Measurements from ENCODE around the gene PRRX2.
A peak's percentile ranks its signal among the peaks of the same experiment; 100 is the strongest.
"Not testable (repeated sequence)": the region's sequence is repeated elsewhere in the genome, so short reads cannot be mapped to it uniquely, and the experiment has no call there.

PRRX2 gene

GRCh38 chr9:129665389-129665775 is at the start of gene PRRX2:
TSS of gene PRRX2 (plus strand) at chr9:129665647. CDS start at chr9:129665868, 221 bp downstream.
- DNase-seq: peak; percentile 61

DNA sequence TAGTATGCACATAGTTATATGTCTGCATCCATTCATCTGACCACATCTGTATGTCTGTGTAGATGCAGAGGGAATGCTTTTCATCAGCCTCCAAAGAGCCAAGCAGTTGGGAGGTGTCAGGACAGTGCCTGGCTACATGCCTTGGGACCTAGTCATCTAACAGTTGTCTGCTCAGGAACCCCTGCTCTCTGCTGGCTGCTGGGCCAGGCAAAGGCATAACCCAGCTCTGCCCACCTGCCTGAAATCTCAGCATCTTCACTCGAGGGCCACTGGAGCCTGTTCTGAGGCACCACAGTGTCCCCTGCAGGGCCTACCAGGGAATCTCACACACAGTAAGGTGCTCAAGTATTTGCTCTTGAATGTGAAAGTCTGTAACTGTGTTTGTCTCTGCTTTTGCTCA is 48.3 kb upstream of the PRRX2 start:
- no peak for DNase-seq

- peak; percentile 43 for DNase-seq
These were observed 45.4 kb upstream of the PRRX2 start for GRCh38 chr9:129619787-129620668.

- no peak for DNase-seq
These were observed 44.7 kb upstream of the PRRX2 start, which contains the start of gene C9orf50 for GRCh38 chr9:129620669-129621295. TSS of gene C9orf50 (minus strand) at chr9:129621101. CDS start at chr9:129620574, 527 bp downstream.

DNA sequence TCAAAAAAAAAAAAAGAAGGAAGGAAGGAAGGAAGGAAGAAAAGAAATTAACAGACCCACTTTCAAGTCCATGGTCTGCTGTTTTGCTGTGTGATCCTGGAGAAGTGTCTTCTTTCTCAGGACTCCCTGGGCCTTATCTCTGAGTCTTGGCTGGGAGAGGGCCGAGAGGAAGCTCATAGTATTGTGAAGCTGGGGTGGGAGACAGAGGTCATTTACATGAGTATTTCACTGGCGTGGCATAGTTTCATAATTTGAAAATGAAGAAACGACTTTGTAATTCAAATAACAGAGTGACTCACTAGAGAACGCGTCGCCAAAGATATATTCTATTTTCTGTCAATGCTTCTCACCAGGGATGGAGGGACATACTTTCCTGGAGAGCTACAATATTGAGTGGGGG is 42.1 kb upstream of the PRRX2 start:
- no peak for DNase-seq

DNA sequence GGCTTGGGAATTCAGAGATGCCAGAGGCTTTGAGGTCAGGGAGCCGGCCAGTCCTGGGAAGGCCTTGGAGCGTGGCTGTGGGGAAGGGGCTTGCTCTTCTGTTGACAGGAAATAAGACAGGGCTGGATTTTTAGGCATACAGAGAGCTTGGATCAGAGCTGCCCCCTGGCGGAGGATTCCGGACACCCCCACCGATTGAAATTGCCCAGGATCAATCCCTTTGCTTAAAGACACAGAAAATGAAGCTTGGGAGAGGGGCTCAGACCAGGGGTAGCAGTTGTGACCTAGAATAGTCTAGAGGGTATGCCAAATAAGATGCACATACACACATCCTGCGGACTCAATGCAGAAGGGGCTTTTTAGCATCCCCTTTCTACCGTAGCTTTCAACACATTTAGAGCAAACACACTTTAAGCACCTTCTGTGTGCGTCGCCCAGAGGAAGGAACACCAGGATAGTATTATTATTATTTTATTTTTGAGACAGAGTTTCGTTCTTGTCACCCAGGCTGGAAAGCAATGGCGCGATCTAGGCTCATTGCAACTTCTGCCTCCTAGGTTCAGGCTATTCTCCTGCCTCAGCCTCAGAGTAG is 41.2 kb upstream of the PRRX2 start:
- DNase-seq: peak; percentile 89

- no peak for DNase-seq
These were observed 40.5 kb upstream of the PRRX2 start for GRCh38 chr9:129624947-129625346.

DNA sequence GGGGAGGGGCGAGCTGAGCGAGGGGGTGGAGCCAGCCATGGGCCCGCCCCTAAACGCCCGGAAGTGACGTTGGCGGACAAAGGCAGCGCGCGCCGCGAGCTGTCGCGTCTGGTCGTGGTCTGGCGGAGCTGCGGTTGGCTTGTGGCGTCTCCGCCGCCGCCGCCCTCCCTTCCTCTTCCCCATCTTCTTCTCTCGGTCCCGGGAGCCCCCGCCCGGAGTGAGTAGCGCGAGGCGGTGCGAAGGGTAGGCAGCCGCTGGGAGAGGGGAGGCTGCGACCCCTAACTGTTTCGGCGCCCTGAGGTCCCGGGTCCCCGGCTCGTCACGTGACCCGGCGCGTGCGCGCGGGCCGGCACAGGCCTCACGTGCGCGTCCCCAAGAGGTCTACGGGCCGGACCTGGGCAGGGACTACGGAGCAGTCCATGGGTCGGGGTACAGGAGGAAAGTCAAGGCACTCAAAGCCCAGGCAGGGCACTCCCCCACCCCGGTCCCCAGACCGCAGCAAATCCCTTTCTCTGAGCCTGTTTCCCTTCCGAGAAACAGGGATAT is 39.3 kb upstream of the PRRX2 start, which contains the start of gene NTMT1:
Gene NTMT1 (plus strand): TSS at position 85 of the 546 bp plus-strand sequence. CDS start 6,541 bp downstream, outside the sequence.
- DNase-seq: peak; percentile 96

GRCh38 chr9:129626625-129627284 is 38.7 kb upstream of the PRRX2 start:
- no peak for DNase-seq

DNA sequence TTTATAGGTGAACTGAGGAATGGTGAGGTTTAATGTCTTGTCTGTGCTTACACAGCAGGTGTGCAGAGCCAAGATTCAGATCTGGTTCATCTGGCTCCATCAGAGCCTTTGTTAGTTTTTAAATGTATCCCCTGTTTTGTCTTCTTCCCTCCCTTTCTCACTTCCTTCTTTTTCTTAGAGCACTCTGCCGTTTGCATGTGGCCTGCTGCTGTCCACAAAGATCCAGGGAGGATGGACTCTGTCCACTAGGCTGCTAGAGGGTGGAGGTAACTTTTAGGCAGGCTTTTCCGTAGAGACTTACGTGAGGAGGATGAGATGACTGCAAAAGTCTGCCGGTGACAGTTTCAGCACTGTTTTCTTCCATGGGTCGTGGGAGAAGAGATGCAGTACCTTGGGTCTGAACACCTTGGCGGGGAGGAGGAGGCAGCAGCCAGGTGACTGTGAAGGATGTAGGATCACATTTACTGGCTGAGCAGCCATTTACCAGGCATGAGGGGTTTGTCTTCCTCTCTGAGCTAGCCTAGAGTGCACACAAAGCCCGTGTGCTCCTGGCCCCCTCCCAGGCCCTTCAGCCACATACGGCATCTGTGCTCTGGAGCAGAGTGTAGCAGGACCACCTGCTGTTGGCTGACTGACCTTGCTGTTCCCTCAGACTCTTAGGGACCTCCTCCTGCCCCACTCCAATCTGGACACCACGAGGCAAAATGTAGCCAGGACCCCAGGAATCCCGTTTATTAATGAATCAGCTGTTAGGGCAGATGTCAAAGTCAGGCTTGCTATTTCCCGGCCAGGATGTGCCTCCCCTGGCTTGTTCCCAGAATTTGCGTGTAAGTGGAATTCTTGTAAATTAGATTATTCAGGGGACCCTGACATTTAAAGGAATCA is 37.6 kb upstream of the PRRX2 start:
- DNase-seq: no peak

GRCh38 chr9:129628709-129629108 is 36.7 kb upstream of the PRRX2 start:
- DNase-seq: no peak

- no peak for DNase-seq
These were observed 36.1 kb upstream of the PRRX2 start for GRCh38 chr9:129629251-129629820.

DNA sequence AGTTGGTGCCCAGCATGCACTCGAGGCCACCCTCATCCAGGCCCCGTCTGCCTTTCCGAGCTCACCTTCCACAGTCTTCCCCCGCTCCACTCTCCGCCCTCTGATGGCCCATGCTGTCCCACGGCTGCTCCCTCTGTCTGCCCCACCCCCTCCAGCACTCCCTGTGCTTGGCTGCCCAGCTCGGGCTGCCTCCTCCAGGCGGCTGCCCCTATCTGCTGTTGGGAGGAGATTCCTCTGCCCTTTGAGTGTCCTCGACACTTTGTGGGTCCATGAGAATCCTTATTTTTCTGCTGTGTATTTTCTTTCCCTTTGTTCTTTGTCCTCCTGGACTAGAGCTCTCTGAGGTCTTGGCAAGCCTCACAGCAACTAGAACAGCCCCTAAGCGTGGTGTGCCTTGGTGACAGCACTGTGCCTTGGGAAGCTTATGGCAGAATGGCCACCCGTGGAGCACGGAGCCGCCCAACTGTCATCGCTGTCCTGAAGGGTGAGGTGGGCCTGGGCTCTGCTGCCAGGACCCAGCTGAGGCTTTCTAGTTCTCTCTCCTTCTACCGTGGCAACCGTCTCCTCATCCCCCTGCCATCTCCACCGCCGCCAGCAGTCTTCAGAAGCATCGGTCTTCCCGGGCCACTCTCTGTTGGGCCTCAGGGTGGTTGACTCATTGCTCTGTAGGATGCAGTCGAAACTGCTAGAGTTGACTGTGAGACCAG is 34.3 kb upstream of the PRRX2 start:
- DNase-seq: peak; percentile 45

DNA sequence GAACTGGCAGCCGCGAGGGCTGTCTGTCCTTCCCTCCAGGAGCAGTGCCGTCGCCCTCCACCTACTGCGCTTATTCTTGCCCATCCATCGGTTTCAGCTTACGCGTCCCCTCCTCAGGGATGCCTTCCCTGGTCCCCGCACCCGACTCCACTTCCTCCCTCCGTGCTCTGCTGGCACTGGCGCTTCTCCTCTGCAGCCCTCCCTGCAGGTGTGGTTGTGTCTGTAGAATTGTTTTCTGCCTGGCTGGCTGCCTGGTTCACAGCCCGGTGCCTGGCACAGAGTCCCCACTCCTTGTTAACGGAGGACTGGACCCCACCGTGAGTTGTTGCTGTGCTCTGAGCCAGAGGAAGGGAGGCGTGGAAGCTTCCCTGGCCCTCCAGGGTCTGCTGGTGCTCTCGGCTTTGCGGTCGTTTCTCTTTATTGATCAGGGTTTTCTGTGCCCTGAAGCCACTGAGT is 33.7 kb upstream of the PRRX2 start:
- DNase-seq: no peak

DNA sequence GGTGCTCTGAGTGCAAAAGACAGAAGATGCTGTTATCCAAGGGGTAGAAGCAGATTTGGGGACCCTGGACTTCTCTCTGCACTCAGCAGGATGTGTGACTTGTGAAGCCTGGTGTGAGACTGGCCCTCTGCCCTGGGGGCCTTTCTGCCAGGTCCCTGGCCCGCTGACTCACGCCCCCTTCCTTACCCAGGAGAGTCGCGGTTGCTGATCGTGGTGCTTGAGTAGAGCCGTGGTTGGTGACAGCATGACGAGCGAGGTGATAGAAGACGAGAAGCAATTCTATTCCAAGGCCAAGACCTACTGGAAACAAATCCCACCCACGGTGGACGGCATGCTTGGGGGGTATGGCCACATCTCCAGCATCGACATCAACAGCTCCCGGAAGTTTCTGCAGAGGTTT is 33.0 kb upstream of the PRRX2 start:
- no peak for DNase-seq

DNA sequence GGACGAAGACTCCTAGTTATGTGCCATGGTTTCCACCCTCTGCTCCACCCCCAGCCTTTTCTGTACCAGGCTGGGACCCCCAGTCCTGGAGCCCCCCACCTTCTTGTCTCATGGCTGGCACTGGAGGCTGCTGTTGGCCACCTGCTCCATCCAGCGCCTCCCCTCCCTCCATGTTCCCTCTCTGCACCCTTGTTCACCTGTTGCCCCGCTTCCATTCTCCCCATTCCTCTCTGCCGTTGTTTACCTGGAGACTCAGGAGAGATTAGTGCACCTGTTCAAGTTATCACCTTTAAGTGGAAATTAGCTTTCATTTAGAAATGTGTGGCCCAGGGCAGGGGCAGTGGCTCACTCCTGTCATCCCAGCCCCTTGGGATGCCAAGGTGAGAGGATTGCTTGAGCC is 32.2 kb upstream of the PRRX2 start:
- DNase-seq: no peak

DNA sequence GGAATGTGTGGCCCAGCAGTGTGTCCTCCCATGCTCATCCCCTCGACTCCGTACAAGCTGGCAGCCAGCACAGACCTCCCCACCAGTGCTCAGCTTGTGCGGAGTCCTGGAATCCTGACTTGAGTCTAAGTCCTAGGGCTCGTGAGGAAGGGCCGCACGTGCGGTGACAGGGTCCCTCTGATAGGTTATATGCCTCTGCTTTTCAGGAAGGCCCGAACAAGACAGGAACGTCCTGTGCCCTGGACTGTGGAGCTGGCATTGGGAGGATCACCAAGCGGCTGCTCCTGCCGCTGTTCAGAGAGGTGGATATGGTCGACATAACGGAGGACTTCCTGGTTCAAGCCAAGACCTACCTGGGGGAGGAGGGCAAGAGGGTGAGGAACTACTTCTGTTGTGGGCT is 31.6 kb upstream of the PRRX2 start:
- no peak for DNase-seq

- DNase-seq: no peak
These were observed 30.1 kb upstream of the PRRX2 start for GRCh38 chr9:129635099-129636065.

DNA sequence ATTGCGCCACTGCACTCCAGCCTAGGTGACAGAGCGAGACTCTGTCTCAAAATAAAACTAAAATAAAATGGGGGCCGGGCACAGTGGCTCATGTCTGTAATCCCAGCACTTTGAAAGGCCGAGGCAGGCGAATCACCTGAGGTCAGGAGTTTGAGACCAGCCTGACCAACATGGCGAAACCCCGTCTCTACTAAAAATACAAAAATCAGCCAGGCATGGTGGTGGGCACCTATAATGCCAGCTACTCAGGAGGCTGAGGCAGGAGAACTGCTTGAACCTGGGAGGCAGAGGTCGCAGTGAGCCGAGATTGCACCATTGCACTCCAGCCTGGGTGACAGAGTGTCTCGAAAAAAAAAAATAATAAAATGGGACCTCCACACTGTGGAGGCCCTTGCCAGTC is 29.1 kb upstream of the PRRX2 start:
- not testable (repeated sequence) for DNase-seq
